Measurements from ENCODE around the gene LEKR1. TPM values are rescaled to one million over a fixed set of nuclear protein-coding genes. Genes with fewer than 3 reads are reported as not detected.

The LEKR1 gene
- total RNA-seq, 2 donors from 2014 or later = 0.99 to 1.3 TPM

GRCh38 chr3:157026091-157026490 lies 199.9 kb downstream of the LEKR1 start:
- DNase-seq (no peak), ATAC-seq (no peak)
- intact Hi-C loops (cut with DNase I) = no loop called here
- Histone ChIP-seq H3K27me3 (no peaks in the 10 kb centered on the region), H3K36me3 (replicated peaks in 1 of 2; ENCODE audit: insufficient read depth in 1 of 2, low read depth in 2 of 2) (no peaks in the 10 kb centered on the region), H3K9me3 (no peaks in the 10 kb centered on the region), H3K27ac (no peak overlapping the region), H3K4me3 (no peak overlapping the region), H3K4me1 (no peaks in the 10 kb centered on the region)
- WGBS, 2 donors = 40 to 64% methylated on average over 1 of the region's 1 CpG
- no peak for TF ChIP-seq POLR2A (IDR thresholded peaks at IDR 0.05)
- no peak for TF ChIP-seq CTCF (IDR thresholded peaks at IDR 0.05)

GRCh38 chr3:157027861-157028745 lies 201.9 kb downstream of the LEKR1 start:
- intact Hi-C loops (cut with DNase I) = no loop called here
- Histone ChIP-seq H3K4me1 (no peaks in the 10 kb centered on the region), H3K36me3 (replicated peaks in 1 of 2; ENCODE audit: insufficient read depth in 1 of 2, low read depth in 2 of 2) (no peaks in the 10 kb centered on the region), H3K4me3 (no peak overlapping the region), H3K27ac (no peak overlapping the region), H3K27me3 (no peaks in the 10 kb centered on the region), H3K9me3 (no peaks in the 10 kb centered on the region)
- no peak for TF ChIP-seq POLR2A (IDR thresholded peaks at IDR 0.05)
- TF ChIP-seq CTCF (IDR thresholded peaks at IDR 0.05) = no peak
- DNase-seq = no peak
- no peak for ATAC-seq
- WGBS, 2 donors = 63 to 66% methylated on average over 7 of the region's 7 CpGs

GRCh38 chr3:157029365-157029790 lies 203.2 kb downstream of the LEKR1 start:
- TF ChIP-seq CTCF (IDR thresholded peaks at IDR 0.05) (no peak), POLR2A (IDR thresholded peaks at IDR 0.05) (no peak)
- Histone ChIP-seq H3K27ac (no peak overlapping the region), H3K9me3 (no peaks in the 10 kb centered on the region), H3K4me3 (no peak overlapping the region), H3K27me3 (no peaks in the 10 kb centered on the region), H3K4me1 (no peaks in the 10 kb centered on the region), H3K36me3 (replicated peaks in 1 of 2; ENCODE audit: insufficient read depth in 1 of 2, low read depth in 2 of 2) (no peaks in the 10 kb centered on the region)
- 73 to 84% methylated on average over 3 of the region's 3 CpGs for WGBS, 2 donors
- no peak for ATAC-seq
- intact Hi-C loops (cut with DNase I) = no loop called here
- no peak for DNase-seq

- ATAC-seq = no peak
- intact Hi-C loops (cut with DNase I) = no loop called here
Observed at GRCh38 chr3:157030712-157031111, 204.6 kb downstream of the LEKR1 start.

More at GRCh38 chr3:157030712-157031111, 204.6 kb downstream of the LEKR1 start:
- no peaks in the 10 kb centered on the region for H3K4me1 ChIP-seq
- no peaks in the 10 kb centered on the region for H3K27me3 ChIP-seq
- no peak overlapping the region for H3K4me3 ChIP-seq
- no peak overlapping the region for H3K27ac ChIP-seq
- H3K9me3 ChIP-seq = no peaks in the 10 kb centered on the region
- DNase-seq = no peak
- WGBS, 2 donors = 67 to 72% methylated on average over 4 of the region's 4 CpGs
- TF ChIP-seq CTCF (IDR thresholded peaks at IDR 0.05) = no peak
- no peak for TF ChIP-seq POLR2A (IDR thresholded peaks at IDR 0.05)
- no peaks in the 10 kb centered on the region for H3K36me3 ChIP-seq (replicated peaks in 1 of 2; ENCODE audit: insufficient read depth in 1 of 2, low read depth in 2 of 2)
